Stimulated activated CD8-positive, alpha-beta memory T cell treated with anti-CD3 and anti-CD28 coated beads, Interleukin-4, amount 100 ng/mL, for 48 hours (primary cell): ENCODE measurements around the gene ACSL5.

ENCODE experiments used
- DNase-seq: peaks from one replicate; pipeline ENCODE4 v3.0.0-alpha.2; 2020

The ACSL5 gene, protein sequence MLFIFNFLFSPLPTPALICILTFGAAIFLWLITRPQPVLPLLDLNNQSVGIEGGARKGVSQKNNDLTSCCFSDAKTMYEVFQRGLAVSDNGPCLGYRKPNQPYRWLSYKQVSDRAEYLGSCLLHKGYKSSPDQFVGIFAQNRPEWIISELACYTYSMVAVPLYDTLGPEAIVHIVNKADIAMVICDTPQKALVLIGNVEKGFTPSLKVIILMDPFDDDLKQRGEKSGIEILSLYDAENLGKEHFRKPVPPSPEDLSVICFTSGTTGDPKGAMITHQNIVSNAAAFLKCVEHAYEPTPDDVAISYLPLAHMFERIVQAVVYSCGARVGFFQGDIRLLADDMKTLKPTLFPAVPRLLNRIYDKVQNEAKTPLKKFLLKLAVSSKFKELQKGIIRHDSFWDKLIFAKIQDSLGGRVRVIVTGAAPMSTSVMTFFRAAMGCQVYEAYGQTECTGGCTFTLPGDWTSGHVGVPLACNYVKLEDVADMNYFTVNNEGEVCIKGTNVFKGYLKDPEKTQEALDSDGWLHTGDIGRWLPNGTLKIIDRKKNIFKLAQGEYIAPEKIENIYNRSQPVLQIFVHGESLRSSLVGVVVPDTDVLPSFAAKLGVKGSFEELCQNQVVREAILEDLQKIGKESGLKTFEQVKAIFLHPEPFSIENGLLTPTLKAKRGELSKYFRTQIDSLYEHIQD

DNA sequence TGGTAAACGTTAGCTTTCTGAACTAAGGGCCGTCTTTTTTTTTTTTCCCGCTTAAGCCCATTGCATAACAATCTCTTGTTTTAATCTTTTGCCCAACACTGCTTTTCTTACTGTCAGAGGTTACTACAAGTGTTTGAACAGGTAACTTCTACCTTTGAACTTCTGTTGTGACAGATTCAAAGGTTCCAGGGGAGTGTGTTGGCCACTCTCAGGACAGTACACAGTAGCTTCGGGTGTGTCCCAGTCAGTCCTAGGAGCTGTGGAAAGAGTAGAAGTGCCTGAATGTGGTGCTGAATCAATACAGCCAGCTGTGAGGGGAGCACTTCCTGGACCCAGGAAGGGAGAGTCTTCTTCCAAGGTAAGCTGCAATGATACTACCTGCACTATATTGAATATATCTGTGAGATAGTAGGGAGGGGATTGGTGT, at the start of gene ACSL5:
TSS of gene ACSL5 (plus strand) at position 205 of the 427 bp plus-strand sequence. CDS start 20,831 bp downstream, outside the sequence.
- no peak for DNase-seq

- no peak for DNase-seq
Observed at GRCh38 chr10:112327678-112328077, 46.2 kb upstream of the ACSL5 start.

GRCh38 chr10:112330162-112330561, 43.8 kb upstream of the ACSL5 start:
- no peak for DNase-seq

DNA sequence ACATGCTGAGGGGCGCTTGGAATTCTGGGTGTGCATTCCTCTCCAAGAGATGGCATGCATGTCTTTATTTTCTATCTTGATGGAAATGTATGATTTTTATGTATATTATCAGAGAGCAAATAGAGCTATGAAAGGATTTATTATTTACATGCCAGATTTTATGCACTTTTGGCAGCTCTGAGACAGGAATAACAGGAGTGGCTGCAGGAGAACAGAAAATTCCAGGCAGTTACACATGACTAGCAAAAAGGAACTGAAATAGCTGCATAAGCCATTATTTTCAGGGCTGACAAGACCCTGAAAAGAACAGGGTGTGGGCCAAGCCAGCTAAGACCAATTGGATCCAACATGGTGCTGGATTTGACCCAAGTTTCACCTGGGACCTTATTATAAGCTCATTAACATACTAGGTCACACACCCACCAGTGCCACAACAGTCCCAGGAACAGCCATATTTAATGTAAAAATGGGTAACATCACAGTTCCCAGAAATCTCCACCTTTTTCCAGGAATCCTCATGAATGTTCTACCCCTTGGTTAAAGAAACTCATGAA, 43.2 kb upstream of the ACSL5 start:
- DNase-seq, result no peak

- no peak for DNase-seq
Observed at GRCh38 chr10:112332022-112332421, 41.9 kb upstream of the ACSL5 start.

GRCh38 chr10:112332509-112333228, 41.2 kb upstream of the ACSL5 start:
- DNase-seq, result no peak

- DNase-seq, result no peak
Observed at GRCh38 chr10:112333452-112333851, 40.5 kb upstream of the ACSL5 start.

- DNase-seq, result no peak
Observed at GRCh38 chr10:112335111-112335867, 38.6 kb upstream of the ACSL5 start.

DNA sequence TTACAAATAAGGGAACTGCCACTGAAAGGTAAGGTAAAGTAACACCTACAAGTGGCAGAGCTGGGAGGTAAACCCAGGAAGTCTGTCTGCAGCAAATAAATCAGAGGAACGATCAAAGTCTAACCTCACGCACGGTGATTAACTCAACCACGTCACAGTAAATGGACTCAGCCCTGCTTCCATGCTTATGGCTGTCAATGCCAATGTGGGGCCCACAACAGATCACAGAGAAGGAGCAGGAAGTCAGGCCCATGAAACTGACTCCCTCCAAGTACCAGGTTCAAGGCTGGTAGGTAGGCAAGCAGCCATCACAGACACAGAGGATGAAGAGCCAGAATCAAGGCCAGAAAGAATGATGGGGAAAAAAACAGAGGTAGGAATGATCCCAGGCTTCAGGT, 38.0 kb upstream of the ACSL5 start:
- no peak for DNase-seq

- no peak for DNase-seq
Observed at GRCh38 chr10:112336556-112337201, 37.2 kb upstream of the ACSL5 start.

- DNase-seq, result no peak
Observed at GRCh38 chr10:112338957-112339356, 35.0 kb upstream of the ACSL5 start.

GRCh38 chr10:112340601-112341000, 33.3 kb upstream of the ACSL5 start:
- no peak for DNase-seq

- no peak for DNase-seq
Observed at GRCh38 chr10:112343056-112343806, 30.7 kb upstream of the ACSL5 start.

- DNase-seq, result no peak
Observed at GRCh38 chr10:112344261-112344660, 29.7 kb upstream of the ACSL5 start.

DNA sequence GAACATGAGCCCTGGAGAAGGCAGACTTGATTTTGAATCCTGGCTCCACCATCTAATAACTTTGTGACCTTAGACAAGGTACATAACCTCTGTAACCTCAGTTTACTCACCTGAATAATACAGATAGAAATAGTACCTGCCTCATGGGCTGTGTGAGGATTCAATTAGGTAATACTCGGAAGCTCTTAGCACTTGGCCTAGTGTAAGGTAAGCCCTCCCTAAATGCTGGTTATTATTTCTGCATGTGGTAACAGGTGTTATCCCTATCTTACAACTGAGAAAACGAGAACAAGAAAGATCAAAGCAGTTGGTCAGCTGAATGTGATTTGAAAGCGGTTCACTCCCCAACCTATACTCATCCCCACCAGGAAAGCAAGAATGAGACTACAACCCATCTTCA, 28.7 kb upstream of the ACSL5 start:
- no peak for DNase-seq

- DNase-seq, result no peak
Observed at GRCh38 chr10:112345743-112346142, 28.2 kb upstream of the ACSL5 start.

GRCh38 chr10:112346774-112347173, 27.1 kb upstream of the ACSL5 start:
- no peak for DNase-seq

- DNase-seq, result no peak
Observed at GRCh38 chr10:112347709-112348671, 25.9 kb upstream of the ACSL5 start.

DNA sequence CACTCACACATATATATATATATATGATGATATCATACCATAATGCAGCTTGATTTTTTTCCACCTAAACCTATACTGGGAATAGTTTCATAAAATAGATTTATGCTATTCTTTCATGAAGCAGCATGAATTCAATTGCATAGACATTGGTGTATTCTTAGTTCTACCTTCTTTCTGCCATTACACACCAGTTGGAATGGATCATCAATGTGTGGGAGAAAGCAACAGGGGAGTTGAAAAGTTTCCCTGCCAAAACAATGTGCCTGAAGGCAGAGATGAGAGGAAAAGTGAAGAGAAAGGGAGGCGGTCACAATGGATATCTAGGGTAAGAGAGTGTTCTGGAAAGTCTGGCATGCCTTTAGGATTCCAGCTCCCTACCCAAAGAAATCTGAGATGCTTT, 25.2 kb upstream of the ACSL5 start:
- DNase-seq, result no peak

DNA sequence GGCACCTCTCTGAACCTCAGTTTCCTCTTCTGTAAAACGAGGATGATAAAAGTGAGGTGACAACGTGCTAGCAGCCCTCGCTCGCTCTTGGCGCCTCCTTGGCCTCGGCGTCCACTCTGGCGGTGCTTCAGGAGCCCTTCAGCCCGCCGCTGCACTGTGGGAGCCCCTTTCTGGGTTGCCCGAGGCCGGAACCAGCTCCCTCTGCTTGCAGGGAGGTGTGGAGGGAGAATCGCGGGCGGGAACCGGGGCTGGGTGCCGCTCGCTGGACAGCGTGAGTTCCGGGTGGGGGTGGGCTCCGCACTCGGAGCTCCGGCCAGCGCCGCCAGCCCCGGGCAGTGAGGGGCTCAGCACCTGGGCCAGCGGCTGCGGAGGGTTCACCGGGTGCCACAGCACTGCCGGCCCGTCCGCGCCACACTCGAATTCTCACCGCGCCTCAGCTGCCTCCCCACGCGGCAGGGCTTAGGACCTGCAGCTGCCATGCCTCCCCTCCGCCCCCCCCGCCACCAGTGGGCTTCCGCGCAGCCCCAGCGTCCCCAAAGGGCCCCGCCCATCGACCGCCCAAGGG, 24.3 kb upstream of the ACSL5 start:
- DNase-seq, result no peak
